H1 (cell line): Measurements from ENCODE around the gene PDXP. TPM values are rescaled to one million over a fixed set of nuclear protein-coding genes. Genes with fewer than 3 reads are reported as not detected.

Experiments
- CTCF ChIA-PET: fragments of 300-600 bp; sonication (Branson Sonifier 250); formaldehyde crosslinking; loops from one replicate; lab custom pipeline; 2021; ENCODE audit not compliant: partially characterized antibody; lab: Charles Lee
- POLR2A ChIA-PET: fragments of 300-600 bp; sonication (Branson Sonifier 250); formaldehyde crosslinking; loops from one replicate; lab custom pipeline; 2021; ENCODE audit warnings: inconsistent platforms; ENCODE audit not compliant: partially characterized antibody; lab: Charles Lee
- DNase-seq, 2 experiments: peaks; one replicate each; pipeline versions ENCODE4 v3.0.0 to v3.0.0-alpha.2; 2010 to 2022; ENCODE audit warnings: low spot score in 2 of 2, low read depth in 1 of 2, mixed read lengths in 1 of 2
- FAIRE-seq: peaks from 2 replicates; lab custom pipeline; 2011; peaks lifted over from hg19 to GRCh38; lab: Jason Lieb, UNC
- H2AFZ ChIP-seq: 2 replicates; pipeline ENCODE4 v1.8.1; 2012; ENCODE audit warnings: low read length, inconsistent platforms
- H2AK5ac ChIP-seq: 2 replicates; pipeline ENCODE4 v1.6.1; 2013; ENCODE audit warnings: low read depth, low read length
- H2BK120ac ChIP-seq: replicated peaks from 2 replicates; pipeline ENCODE3; 2013; ENCODE audit warnings: low read depth, low read length, inconsistent platforms
- H2BK12ac ChIP-seq: 2 replicates; pipeline ENCODE4 v1.6.1; 2013; ENCODE audit warnings: low read depth, low read length
- H2BK15ac ChIP-seq: 2 replicates; pipeline ENCODE4 v1.6.1; 2013; ENCODE audit warnings: low read length
- H2BK20ac ChIP-seq: 2 replicates; pipeline ENCODE4 v1.6.1; 2013; ENCODE audit warnings: low read length
- H2BK5ac ChIP-seq: 2 replicates; pipeline ENCODE4 v1.6.1; 2013; ENCODE audit warnings: low read depth, low read length
- H3K14ac ChIP-seq: 2 replicates; pipeline ENCODE4 v1.6.1; 2013; ENCODE audit warnings: inconsistent platforms; ENCODE audit not compliant: insufficient read length
- H3K18ac ChIP-seq: 2 replicates; pipeline ENCODE4 v1.6.1; 2013; ENCODE audit warnings: low read length; ENCODE audit errors: extremely low read depth
- H3K23ac ChIP-seq: 2 replicates; pipeline ENCODE4 v1.6.1; 2013; ENCODE audit warnings: inconsistent platforms; ENCODE audit not compliant: insufficient read length
- H3K23me2 ChIP-seq: 2 replicates; pipeline ENCODE4 v1.6.1; 2013; ENCODE audit warnings: low read depth, low read length
- H3K27ac ChIP-seq: 2 replicates; pipeline ENCODE4 v1.6.1; 2011; ENCODE audit warnings: low read depth, low read length, inconsistent platforms
- H3K27me3 ChIP-seq, 4 experiments: replicated peaks in 1 of 4; 1 replicate in 1 of 4; 2 replicates in 3 of 4; pipeline versions ENCODE4 v1.6.1 to v1.8.1; 2011 to 2013; ENCODE audit warnings: low read length in 3 of 4, mild to moderate bottlenecking in 3 of 4, inconsistent platforms in 2 of 4, mixed read lengths in 2 of 4, moderate library complexity in 1 of 4; ENCODE audit not compliant: control insufficient read depth in 3 of 4, insufficient read depth in 3 of 4; ENCODE audit errors: extremely low read depth in 1 of 4
- H3K36me3 ChIP-seq, 4 experiments: 2 replicates each; pipeline versions ENCODE4 v1.6.1 to v1.8.1; 2011 to 2013; ENCODE audit warnings: mild to moderate bottlenecking in 4 of 4, low read length in 3 of 4, moderate library complexity in 2 of 4, control low read depth in 1 of 4, inconsistent platforms in 1 of 4; ENCODE audit not compliant: insufficient read depth in 4 of 4, control insufficient read depth in 2 of 4
- H3K4ac ChIP-seq: replicated peaks from 2 replicates; pipeline ENCODE3; 2013; ENCODE audit warnings: low read length, low read depth, mixed read lengths, inconsistent platforms; ENCODE audit not compliant: insufficient read length
- H3K4me1 ChIP-seq, 4 experiments: replicated peaks in 1 of 4; 1 replicate in 1 of 4; 2 replicates in 3 of 4; pipeline versions ENCODE4 v1.6.1 to v1.8.1; 2011 to 2013; ENCODE audit warnings: low read length in 3 of 4, inconsistent platforms in 2 of 4, mixed read lengths in 1 of 4; ENCODE audit not compliant: insufficient read depth in 4 of 4, control insufficient read depth in 3 of 4
- H3K4me2 ChIP-seq, 2 experiments: 2 replicates each; pipeline versions ENCODE4 v1.6.1 to v1.8.1; 2011 to 2013; ENCODE audit warnings: low read depth in 2 of 2, low read length in 2 of 2, control low read depth in 1 of 2, inconsistent platforms in 1 of 2, mild to moderate bottlenecking in 1 of 2; ENCODE audit not compliant: insufficient read depth in 1 of 2
- H3K4me3 ChIP-seq, 4 experiments: fragments of 200-600, 300-600 bp in 1 of 4; sonication (generic), shearing (Covaris generic), sonication (Bioruptor Twin) in 1 of 4; 2 replicates each; pipeline versions ENCODE4 v1.5.1 to v1.8.1; 2011 to 2016; ENCODE audit warnings: low read length in 4 of 4, low read depth in 3 of 4, control low read depth in 2 of 4, inconsistent platforms in 2 of 4, mild to moderate bottlenecking in 2 of 4, mixed read lengths in 1 of 4, moderate library complexity in 1 of 4; ENCODE audit not compliant: insufficient read depth in 2 of 4; ENCODE audit errors: extremely low read depth in 1 of 4
- H3K56ac ChIP-seq: replicated peaks from 2 replicates; pipeline ENCODE3; 2013; ENCODE audit warnings: low read depth, mild to moderate bottlenecking, mixed read lengths, low read length, inconsistent platforms; ENCODE audit not compliant: insufficient read length
- H3K79me1 ChIP-seq: 2 replicates; pipeline ENCODE4 v1.6.1; 2013; ENCODE audit warnings: low read depth, low read length, control low read depth
- H3K79me2 ChIP-seq, 2 experiments: 2 replicates each; pipeline versions ENCODE4 v1.6.1 to v1.8.1; 2012 to 2013; ENCODE audit warnings: low read length in 2 of 2, mild to moderate bottlenecking in 2 of 2, inconsistent platforms in 1 of 2; ENCODE audit not compliant: insufficient read depth in 2 of 2, control insufficient read depth in 1 of 2
- H3K9ac ChIP-seq, 4 experiments: replicated peaks in 1 of 4; 1 replicate in 1 of 4; 2 replicates in 3 of 4; pipeline versions ENCODE4 v1.6.1 to v1.8.1; 2011 to 2013; ENCODE audit warnings: low read depth in 3 of 4, low read length in 3 of 4, control low read depth in 2 of 4, mild to moderate bottlenecking in 2 of 4, moderate library complexity in 2 of 4, inconsistent platforms in 1 of 4; ENCODE audit errors: extremely low read depth in 1 of 4
- H3K9me3 ChIP-seq, 2 experiments: 2 replicates each; pipeline versions ENCODE4 v1.6.1 to v1.8.1; 2012 to 2013; ENCODE audit warnings: mild to moderate bottlenecking in 2 of 2, moderate library complexity in 2 of 2, control low read depth in 1 of 2, inconsistent platforms in 1 of 2, low read depth in 1 of 2, low read length in 1 of 2, mixed read lengths in 1 of 2; ENCODE audit not compliant: insufficient read depth in 2 of 2
- H4K20me1 ChIP-seq, 2 experiments: replicated peaks in 1 of 2; 2 replicates each; pipeline versions ENCODE3 to v1.8.1; 2011 to 2013; ENCODE audit warnings: inconsistent platforms in 2 of 2, low read length in 2 of 2, mild to moderate bottlenecking in 1 of 2; ENCODE audit not compliant: insufficient read depth in 2 of 2, control insufficient read depth in 1 of 2
- H4K5ac ChIP-seq: 2 replicates; pipeline ENCODE4 v1.6.1; 2013; ENCODE audit warnings: low read length, low read depth, mixed read lengths, inconsistent platforms; ENCODE audit not compliant: insufficient read length
- H4K8ac ChIP-seq: 2 replicates; pipeline ENCODE4 v1.8.0; 2013; ENCODE audit warnings: mild to moderate bottlenecking, moderate library complexity, low read length, inconsistent platforms; ENCODE audit not compliant: insufficient read depth; ENCODE audit errors: extremely low read depth
- H4K91ac ChIP-seq: replicated peaks from 2 replicates; pipeline ENCODE3; 2013; ENCODE audit warnings: low read length, mixed read lengths, inconsistent platforms; ENCODE audit not compliant: insufficient read length
- CBX5 ChIP-seq: fragments of 300-800, 300-1000 bp; sonication (generic); IDR thresholded peaks from 2 replicates; pipeline ENCODE4 v1.7.1; 2016; ENCODE audit warnings: antibody characterized with exemption, low read length, low read depth
- KDM1A ChIP-seq: fragments of 200-600, 300-600 bp; sonication (generic); IDR thresholded peaks from 2 replicates; pipeline ENCODE4 v1.7.1; 2016; ENCODE audit warnings: mild to moderate bottlenecking, low read length, borderline replicate concordance
- WGBS, 2 experiments: shearing (Covaris generic) in 1 of 2; methylation state at CpG; one replicate each; pipeline versions ENCODE4 v1.1.6 to v1.1.7; 2013 to 2015; ENCODE audit warnings: low lambda C conversion rate in 2 of 2, mixed read lengths in 2 of 2, inconsistent platforms in 1 of 2, low coverage in 1 of 2, missing lambda C conversion rate in 1 of 2; ENCODE audit not compliant: insufficient replicate concordance in 2 of 2, insufficient coverage in 1 of 2, insufficient read length in 1 of 2; ENCODE audit errors: extremely low coverage in 1 of 2, missing lambda C conversion rate in 1 of 2; 5-methylcytosine and 5-hydroxymethylcytosine counted together
- polyA plus RNA-seq, 7 experiments: library from polyadenylated mRNA; depleted of rRNA in 3 of 7; stranded (reverse) in 5 of 7; unstranded in 2 of 7; fragments of >200 nt in 5 of 7; fragments of 200-250 nt in 2 of 7; gene quantifications; 1 replicate in 5 of 7; 2 replicates in 1 of 7; 4 replicates in 1 of 7; pipeline versions ENCODE4 v1.2.1 to v1.2.3, GENCODE V29; 2011 to 2013; ENCODE audit warnings: missing spikeins in 2 of 7, mixed read lengths in 2 of 7
- total RNA-seq: library from RNA; stranded (reverse); fragmentation: NEBNext Ultra II Directional; extraction: Animal tissue kit (Norgen Biotek cat#: 25700); gene quantifications from 2 replicates; pipeline ENCODE4 v1.2.1, GENCODE V29; 2021
- TF ChIP-seq, protein P1 (sequence below): IDR thresholded peaks from 2 replicates; pipeline ENCODE4 v1.6.1; 2011; ENCODE audit warnings: low read depth, mild to moderate bottlenecking, low read length; ENCODE audit not compliant: insufficient read depth

Gene PDXP
- total and polyA plus RNA-seq, 2 of the 8 experiments (the other 6 are each of a cell fraction or from before 2014, with no cell fraction given) = 36.6 to 67.7 TPM

DNA sequence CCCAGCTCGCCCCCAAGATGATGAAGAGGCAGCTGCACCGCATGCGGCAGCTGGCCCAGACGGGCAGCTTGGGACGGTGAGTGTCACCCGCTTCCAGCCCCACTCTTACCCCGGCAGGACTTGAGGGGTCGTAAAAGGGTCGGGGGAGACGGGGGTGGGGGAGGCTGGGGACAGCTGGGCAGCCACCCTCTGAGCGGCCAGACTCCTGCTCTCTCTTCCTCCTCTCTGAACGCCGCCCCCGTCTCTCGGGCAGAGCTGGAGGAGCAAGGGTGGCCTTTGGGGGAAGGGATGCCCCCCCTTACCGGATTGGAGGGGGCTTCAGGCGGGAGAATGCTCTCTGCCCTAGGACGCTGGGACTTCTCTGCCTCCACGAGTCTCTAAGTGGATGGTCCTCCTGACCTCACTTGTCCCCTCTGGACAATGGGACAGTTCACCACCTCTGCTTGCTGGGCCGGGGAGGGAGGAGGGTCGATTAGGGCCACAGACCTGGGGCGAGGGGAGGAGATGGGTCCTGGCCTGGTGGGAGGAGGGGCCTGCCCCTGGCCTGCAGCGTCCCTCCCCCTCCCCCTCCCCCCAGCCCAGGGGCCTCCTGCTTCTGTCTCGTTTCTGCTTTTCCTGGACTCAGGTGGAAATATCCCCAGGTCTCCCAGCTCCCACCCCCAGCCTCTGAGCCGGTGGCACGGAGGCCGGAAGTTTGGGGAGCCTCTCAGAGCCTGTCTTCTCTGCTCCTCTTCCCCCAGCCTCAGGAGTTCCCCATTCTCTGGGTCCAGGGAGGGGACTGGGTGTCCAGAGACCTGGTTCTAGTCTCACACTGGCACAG lies 18.5 kb upstream of the PDXP start:
- Histone ChIP-seq H2BK20ac (no peak overlapping the region), H3K27ac (no peak overlapping the region), H2BK15ac (peak overlapping the region; percentile 81; the same call in 1 of the 2 replicates), H3K9me3 (no peaks in the 10 kb centered on the region), H2AFZ (no peak overlapping the region), H2BK12ac (peak overlapping the region; percentile 87; the same call in 1 of the 2 replicates), H3K79me1 (0 out of 2 replicates have a peak, but pooled peaks cover 2% of the 10 kb centered on the region), H4K5ac (peak overlapping the region; percentile 25), H2AK5ac (0 out of 2 replicates have a peak overlapping the region, but pooled peaks have one; percentile 24), H3K4ac (peak overlapping the region; percentile 82), H3K56ac (peak overlapping the region; percentile 60), H3K27me3 (no peaks in the 10 kb centered on the region), H3K4me2 (peak overlapping the region; percentile 86 to 99), H4K8ac (peak overlapping the region; percentile 7; the same call in 1 of the 2 replicates), H2BK120ac (peak overlapping the region; percentile 55), H4K20me1 (peaks cover 0 to 10% of the 10 kb centered on the region in 2 experiments), H3K18ac (peak overlapping the region; percentile 91), H3K23me2 (peaks cover 8% of the 10 kb centered on the region), H2BK5ac (peak overlapping the region; percentile 83; the same call in 1 of the 2 replicates), H3K9ac (peak overlapping the region; percentile 1 to 72 (median 60); a peak in 6 of 7 replicates), H3K14ac (no peak overlapping the region), H3K4me3 (peak overlapping the region; percentile 77 to 91 (median 84)), H3K4me1 (peaks cover 0 to 21% (median 15%) of the 10 kb centered on the region in 4 experiments; a peak in 6 of 7 replicates), H4K91ac (peak overlapping the region; percentile 44), H3K79me2 (no peaks in the 10 kb centered on the region; a peak in 1 of 4 replicates), H3K36me3 (peaks cover 0 to 10% (median 5%) of the 10 kb centered on the region in 4 experiments; a peak in 5 of 8 replicates), H3K23ac (no peak overlapping the region)
- 6% methylated on average over 18 of the region's 27 CpGs; no CpG with 5 or more reads in 1 of the 2 experiments for WGBS, 2 experiments
- ChIA-PET POLR2A (interaction anchor here (0.9 to 5.3 kb wide), 9 partner anchors 7 to 65 kb away, joined by 3 to 32 read pairs (median 4); partner anchors contain the start of genes GGA1, NOL12, PDXP and TRIOBP), CTCF (interaction anchor here (1.1 to 11.4 kb wide), 9 partner anchors 9 to 59 kb away, joined by 3 to 261 read pairs (median 6); partner anchors contain the start of genes GGA1, LGALS1, NOL12 and PDXP)
- FAIRE-seq (no peak), DNase-seq (no peak)
- TF ChIP-seq KDM1A = peak; percentile 61; the same call in 1 of the 2 replicates
- TF ChIP-seq, protein P1, sequence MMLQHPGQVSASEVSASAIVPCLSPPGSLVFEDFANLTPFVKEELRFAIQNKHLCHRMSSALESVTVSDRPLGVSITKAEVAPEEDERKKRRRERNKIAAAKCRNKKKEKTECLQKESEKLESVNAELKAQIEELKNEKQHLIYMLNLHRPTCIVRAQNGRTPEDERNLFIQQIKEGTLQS = no peak
- no peak for TF ChIP-seq CBX5
